ENCODE data around the gene DENND1A.

DNA sequence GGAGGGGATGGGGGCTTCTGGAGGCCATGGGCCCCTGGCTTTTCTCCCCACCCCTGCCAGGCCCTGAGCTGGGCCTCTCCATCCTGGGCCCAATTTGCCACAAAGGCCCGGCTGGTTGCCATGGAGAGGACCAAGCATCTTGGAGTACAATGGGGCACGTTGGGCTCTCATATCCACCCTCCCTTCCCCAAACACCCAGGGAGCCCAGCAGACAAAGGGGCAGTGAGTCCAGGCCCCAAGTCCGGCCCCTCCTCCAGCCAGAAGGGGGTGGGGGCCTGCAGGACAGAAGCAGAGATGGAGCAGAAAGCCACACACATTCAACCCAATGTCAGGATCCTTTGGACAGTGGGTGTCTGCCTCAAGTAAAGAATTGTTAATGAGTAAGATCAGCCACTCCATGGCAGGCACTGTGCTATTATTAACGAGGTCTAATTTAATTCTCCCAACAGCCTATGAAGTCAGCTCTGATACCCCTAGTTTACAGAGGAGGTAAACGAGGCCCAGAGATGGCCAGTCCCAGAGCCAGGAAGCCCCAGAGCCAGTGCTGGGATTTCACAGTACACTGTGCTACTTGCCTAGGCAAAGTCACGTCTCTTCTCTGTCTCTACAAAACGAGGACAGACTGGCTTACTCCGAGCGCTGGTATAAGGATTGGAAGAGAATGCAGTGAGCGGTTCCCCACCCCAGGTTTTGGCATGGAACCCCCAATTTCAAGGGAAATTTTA is 571.6 kb downstream of the DENND1A start:
- TF ChIP-seq, protein P1, sequence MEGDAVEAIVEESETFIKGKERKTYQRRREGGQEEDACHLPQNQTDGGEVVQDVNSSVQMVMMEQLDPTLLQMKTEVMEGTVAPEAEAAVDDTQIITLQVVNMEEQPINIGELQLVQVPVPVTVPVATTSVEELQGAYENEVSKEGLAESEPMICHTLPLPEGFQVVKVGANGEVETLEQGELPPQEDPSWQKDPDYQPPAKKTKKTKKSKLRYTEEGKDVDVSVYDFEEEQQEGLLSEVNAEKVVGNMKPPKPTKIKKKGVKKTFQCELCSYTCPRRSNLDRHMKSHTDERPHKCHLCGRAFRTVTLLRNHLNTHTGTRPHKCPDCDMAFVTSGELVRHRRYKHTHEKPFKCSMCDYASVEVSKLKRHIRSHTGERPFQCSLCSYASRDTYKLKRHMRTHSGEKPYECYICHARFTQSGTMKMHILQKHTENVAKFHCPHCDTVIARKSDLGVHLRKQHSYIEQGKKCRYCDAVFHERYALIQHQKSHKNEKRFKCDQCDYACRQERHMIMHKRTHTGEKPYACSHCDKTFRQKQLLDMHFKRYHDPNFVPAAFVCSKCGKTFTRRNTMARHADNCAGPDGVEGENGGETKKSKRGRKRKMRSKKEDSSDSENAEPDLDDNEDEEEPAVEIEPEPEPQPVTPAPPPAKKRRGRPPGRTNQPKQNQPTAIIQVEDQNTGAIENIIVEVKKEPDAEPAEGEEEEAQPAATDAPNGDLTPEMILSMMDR (IDR thresholded peaks at IDR 0.05; ENCODE audit: insufficient read depth, low read depth, low read length): no peak
- TF ChIP-seq EZH2 (IDR thresholded peaks at IDR 0.05; ENCODE audit: insufficient read depth, low read length): no peak

Data from astrocyte (in vitro differentiated cells and primary cell).